ENCODE data around the gene MOB3A. TPM values are rescaled to one million over a fixed set of nuclear protein-coding genes. Genes with fewer than 3 reads are reported as not detected.
A peak's percentile ranks its signal among the peaks of the same experiment; 100 is the strongest.

The MOB3A gene
- total and polyA plus RNA-seq, 9 of the 15 experiments (the other 6 are each of a cell fraction or from before 2014, with no cell fraction given), result 1.1 to 24.1 (median 6.0) TPM

DNA sequence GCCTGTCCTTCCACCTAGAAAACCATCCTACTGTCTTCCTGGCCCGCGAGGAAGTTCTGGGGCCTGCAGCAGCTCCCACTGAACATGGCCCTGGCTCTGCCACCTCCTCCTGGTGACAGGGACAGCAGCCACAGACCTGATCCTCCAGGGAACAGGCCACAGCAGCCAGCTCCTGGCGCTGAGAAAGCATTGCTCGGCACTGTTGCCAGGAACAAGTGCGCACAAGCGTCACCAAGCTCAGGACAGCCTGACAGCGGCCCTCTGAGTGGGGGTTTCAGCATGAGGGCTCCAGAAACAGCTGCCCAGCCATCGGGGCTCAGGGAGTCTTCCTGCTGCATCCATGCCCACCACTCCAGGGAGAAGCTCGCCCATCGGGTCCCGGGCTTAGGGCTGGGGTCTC lies 33.4 kb upstream of the MOB3A start:
- Histone ChIP-seq H3K36me3 (ENCODE audit: control insufficient read depth, insufficient read depth, low read length) (peaks cover 82% of the 10 kb centered on the region; the same call in 2 of the 3 replicates), H3K4me1 (replicated peaks in 1 of 2; ENCODE audit: control insufficient read depth in 2 of 2, insufficient read depth in 2 of 2, low read length in 2 of 2) (peaks cover 0 to 11% of the 10 kb centered on the region in 2 experiments; a peak in 1 of 5 replicates), H3K4me2 (ENCODE audit: insufficient read depth, low read length) (no peak overlapping the region), H3K4me3 (no peak overlapping the region), H3K9me3 (replicated peaks; ENCODE audit: control insufficient read depth, insufficient read depth, low read depth, low read length) (no peaks in the 10 kb centered on the region), H3K27me3 (ENCODE audit: control insufficient read depth in 2 of 2, insufficient read depth in 2 of 2, low read length in 2 of 2) (no peaks in the 10 kb centered on the region), H4K20me1 (replicated peaks; ENCODE audit: control insufficient read depth, insufficient read depth, low read length) (no peaks in the 10 kb centered on the region), H3K9ac (ENCODE audit: insufficient read depth in 1 of 2, low read depth in 2 of 2, low read length in 2 of 2) (peak overlapping the region in 1 of 2 experiments; percentile 74; a peak in 2 of 4 replicates), H2AFZ (ENCODE audit: low read depth, low read length) (no peak overlapping the region), H3K9me1 (ENCODE audit: control insufficient read depth, insufficient read depth, low read length) (no peaks in the 10 kb centered on the region), H3K27ac (ENCODE audit: extremely low read depth, low read depth, low read length) (no peak overlapping the region), H3K79me2 (ENCODE audit: control insufficient read depth, insufficient read depth, low read length) (no peaks in the 10 kb centered on the region; the same call in 1 of the 3 replicates)
- no peak for ATAC-seq
- CTCF ChIA-PET (ENCODE audit: low intra/inter-chr PET ratio), result no interaction called here
- BruUV-seq (replicated peaks), result no TSS peak
- DNase-seq (ENCODE audit: extremely low read depth in 1 of 4, low spot score in 3 of 4), result no peak
- TF ChIP-seq, protein P1, sequence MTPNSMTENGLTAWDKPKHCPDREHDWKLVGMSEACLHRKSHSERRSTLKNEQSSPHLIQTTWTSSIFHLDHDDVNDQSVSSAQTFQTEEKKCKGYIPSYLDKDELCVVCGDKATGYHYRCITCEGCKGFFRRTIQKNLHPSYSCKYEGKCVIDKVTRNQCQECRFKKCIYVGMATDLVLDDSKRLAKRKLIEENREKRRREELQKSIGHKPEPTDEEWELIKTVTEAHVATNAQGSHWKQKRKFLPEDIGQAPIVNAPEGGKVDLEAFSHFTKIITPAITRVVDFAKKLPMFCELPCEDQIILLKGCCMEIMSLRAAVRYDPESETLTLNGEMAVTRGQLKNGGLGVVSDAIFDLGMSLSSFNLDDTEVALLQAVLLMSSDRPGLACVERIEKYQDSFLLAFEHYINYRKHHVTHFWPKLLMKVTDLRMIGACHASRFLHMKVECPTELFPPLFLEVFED (CRISPR knock-in tag; conservative IDR thresholded peaks at IDR 0.05), result no peak
- TF ChIP-seq ZBTB2 (IDR thresholded peaks at IDR 0.05), result no peak
- TF ChIP-seq ZNF707 (CRISPR knock-in tag; conservative IDR thresholded peaks at IDR 0.05), result no peak
- peak; percentile 40; the same call in 1 of the 2 replicates for TF ChIP-seq POLR2G (IDR thresholded peaks at IDR 0.05; ENCODE audit: low read depth, low read length)
- intact Hi-C loops (cut with micrococcal nuclease) (no loop called here), in situ Hi-C loops (cut with MboI) (no loop called here)
- no peak for FAIRE-seq
- WGBS (ENCODE audit: insufficient coverage, low coverage, missing lambda C conversion rate), result 93% methylated on average over 7 of the region's 11 CpGs
- POLR2A ChIA-PET, result interaction anchor here (0.5 to 1.1 kb wide), 3 partner anchors 14 to 198 kb away, joined by 3 read pairs; no protein-coding TSS in a partner anchor

All from K562 (cell line).